NCI-H146 (cell line): ENCODE measurements around the gene PPHLN1.
A peak's percentile ranks its signal among the peaks of the same experiment; 100 is the strongest.
"Not testable (repeated sequence)": the region's sequence is repeated elsewhere in the genome, so short reads cannot be mapped to it uniquely, and the experiment has no call there.

Source experiments
- DNase-seq: peaks from one replicate; lab custom pipeline; 2025; lab: John Stamatoyannopoulos, UW

PPHLN1 gene

GRCh38 chr12:42370013-42370412, 44.0 kb downstream of the PPHLN1 start:
- DNase-seq: no peak

DNA sequence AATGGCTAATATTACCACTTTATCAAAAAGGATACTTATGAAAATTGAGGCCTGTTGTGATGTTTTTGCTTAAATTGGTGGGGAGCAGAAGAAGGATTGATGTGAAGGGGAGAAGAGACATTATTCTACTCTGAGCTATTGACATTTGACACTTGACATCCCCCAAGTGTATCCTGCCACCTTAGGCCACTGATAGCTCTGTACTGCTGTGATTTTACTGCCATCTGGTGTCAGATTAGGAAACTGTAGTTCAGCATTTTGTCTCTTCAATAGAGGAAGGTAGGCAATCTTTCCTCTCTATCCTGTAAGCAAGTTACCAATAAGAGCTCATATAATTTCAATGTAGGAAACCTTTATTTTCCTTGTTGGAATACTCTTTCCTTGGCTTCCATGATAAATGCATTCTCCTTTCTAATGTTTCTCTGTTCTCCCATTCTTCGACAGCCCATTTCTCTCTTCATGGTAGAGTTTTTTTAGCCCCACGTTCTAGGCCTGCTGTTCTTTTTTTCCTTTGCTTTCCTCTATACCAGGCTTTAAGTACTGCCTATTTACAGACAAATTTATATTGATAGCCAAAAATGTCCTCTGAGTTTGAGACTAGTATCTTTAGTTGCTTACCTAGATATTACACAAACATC, 46.3 kb downstream of the PPHLN1 start:
- peak; percentile 56 for DNase-seq

- DNase-seq: no peak
These were observed 47.7 kb downstream of the PPHLN1 start for GRCh38 chr12:42373669-42374068.

DNA sequence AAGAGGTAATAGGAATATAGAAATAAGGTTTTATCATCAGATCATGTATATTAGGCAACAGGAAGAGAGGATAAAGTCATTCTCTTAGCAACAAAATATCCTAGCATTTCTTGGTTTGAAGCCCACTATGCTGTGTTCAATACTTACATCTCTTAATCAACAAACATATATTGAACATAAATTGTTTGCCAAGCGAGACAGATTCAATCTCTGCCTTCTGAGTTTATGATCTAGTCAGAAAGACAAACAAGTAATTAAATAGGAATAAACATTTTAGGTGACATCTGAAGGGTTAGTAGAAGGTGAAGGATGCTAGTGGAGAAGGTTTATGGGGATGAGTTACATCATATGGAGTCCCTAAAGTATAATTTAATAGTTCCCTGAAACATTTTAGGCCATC, 54.8 kb downstream of the PPHLN1 start:
- DNase-seq: no peak

- DNase-seq: no peak
These were observed 56.2 kb downstream of the PPHLN1 start for GRCh38 chr12:42382013-42382696.

DNA sequence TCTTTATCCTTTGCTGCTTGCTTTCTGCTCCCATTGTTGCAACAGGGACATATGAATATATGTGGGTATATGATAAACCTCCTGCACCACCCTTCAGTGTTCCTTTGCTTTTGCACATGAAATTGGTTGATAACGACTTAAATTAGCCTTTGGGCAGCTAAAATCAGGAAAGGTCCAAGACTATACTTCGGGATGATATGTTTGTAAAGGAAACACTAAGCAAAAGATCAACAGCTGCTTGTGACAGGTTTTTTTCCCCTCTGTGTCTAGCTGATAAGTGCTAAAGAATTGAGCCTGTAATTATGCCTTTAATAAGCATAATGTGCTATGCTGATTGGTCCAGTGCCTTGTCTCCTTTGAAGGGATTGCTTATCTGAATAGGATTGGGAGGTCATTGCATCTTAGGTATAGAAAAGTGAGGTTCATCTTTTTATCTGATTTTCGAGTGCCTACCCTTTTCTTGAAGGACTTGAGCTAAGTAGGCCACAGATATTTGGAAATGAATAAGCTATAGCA, 59.4 kb downstream of the PPHLN1 start:
- no peak for DNase-seq

DNA sequence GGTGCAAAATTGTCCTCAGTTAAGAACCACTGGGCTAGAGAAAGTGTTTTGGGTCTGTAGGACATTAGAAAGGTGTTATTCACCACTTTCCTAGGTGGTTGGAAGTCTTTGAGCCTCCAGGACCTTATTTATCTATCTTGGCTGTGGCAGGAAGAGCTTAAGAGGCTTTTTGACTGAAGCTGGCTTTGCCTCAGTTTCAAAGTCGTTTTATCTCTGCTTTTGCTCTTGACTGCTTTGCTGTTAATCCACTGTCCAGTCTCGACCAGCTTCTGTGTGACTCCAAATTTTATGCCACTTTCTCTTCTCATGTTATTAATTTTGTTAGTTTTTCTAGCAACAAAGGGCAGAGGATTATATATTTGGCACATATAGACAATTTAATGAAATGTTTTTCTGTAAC, 60.3 kb downstream of the PPHLN1 start:
- no peak for DNase-seq

GRCh38 chr12:42388086-42388485, 62.1 kb downstream of the PPHLN1 start:
- not testable (repeated sequence) for DNase-seq

GRCh38 chr12:42394429-42394828, 68.5 kb downstream of the PPHLN1 start:
- no peak for DNase-seq

DNA sequence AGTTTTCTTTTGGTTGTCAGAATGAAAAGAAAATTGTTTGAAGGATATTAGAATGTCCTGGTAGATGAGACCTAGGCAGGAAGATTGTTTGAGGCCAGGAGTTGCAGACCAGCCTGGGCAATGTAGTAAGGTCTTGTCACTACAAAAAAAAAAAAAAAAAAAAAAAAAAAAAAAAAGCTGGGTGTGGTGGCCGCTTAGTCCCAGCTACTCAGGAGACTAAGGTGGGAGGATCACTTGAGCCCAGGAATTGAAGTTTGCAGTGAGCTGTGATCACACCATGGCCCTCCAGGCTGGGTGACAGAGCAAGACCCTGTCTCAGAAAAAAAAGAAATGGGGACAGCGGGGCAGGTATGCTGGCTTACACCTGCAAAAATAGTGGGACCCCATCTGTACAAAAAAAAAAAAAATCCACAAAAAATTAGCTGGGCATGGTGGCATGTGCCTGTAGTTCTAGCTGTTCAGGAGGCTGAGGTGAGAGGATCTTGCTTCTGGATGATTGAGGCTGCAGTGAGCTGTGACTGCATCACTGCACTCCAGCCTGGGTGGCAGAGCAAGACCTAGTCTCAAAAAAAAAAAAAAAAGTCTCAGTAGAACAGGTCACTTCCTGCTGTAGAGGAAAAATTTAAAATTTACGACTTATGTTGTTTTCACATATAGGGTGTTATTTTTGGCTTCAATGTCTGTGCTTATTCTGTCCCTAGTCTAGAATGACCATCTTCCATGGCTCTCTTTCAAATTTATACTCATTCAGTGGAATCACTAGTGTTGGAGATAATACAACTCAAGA, 70.7 kb downstream of the PPHLN1 start:
- no peak for DNase-seq

- no peak for DNase-seq
These were observed 76.9 kb downstream of the PPHLN1 start for GRCh38 chr12:42402821-42403411.

DNA sequence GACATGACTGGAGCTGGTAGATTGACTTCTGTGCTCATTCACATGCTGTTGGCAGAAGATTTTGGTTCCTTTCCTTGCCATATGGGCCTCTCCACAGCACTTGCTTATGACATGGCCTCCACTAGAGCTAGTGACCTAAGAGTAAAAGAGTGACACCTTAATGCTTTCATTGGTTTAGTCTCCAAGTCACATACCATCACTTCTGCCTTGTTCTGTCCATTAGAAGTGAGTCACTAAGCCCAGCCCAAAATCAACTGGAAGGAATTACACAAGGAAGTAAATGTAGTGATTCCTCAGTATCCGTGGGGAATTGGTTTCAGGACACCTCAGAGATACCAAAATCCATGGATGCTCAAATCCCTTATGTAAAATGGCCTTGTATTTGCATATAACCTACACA, 81.3 kb downstream of the PPHLN1 start:
- DNase-seq: no peak

GRCh38 chr12:42409471-42409870, 83.5 kb downstream of the PPHLN1 start:
- no peak for DNase-seq

DNA sequence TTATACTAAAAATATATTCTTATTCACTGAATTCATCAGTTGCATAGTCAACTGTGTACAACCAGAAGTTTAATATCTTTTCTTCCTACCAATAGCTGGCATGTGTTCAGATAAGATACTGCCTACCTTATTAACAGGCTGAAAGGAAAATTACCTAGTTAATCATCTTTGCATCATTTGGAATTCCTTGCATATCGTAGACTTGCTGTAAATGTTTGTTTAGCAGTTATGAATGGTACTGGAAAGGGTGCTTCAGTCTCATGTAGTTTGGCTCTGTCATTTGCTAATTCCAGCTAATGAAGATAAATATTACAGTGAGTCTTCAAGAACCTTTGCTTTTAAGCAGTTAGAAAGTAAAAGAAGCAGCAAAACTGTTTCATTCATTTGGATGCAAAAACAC, 84.4 kb downstream of the PPHLN1 start:
- DNase-seq: no peak

- DNase-seq: no peak
These were observed 94.4 kb downstream of the PPHLN1 start for GRCh38 chr12:42420395-42420794.

DNA sequence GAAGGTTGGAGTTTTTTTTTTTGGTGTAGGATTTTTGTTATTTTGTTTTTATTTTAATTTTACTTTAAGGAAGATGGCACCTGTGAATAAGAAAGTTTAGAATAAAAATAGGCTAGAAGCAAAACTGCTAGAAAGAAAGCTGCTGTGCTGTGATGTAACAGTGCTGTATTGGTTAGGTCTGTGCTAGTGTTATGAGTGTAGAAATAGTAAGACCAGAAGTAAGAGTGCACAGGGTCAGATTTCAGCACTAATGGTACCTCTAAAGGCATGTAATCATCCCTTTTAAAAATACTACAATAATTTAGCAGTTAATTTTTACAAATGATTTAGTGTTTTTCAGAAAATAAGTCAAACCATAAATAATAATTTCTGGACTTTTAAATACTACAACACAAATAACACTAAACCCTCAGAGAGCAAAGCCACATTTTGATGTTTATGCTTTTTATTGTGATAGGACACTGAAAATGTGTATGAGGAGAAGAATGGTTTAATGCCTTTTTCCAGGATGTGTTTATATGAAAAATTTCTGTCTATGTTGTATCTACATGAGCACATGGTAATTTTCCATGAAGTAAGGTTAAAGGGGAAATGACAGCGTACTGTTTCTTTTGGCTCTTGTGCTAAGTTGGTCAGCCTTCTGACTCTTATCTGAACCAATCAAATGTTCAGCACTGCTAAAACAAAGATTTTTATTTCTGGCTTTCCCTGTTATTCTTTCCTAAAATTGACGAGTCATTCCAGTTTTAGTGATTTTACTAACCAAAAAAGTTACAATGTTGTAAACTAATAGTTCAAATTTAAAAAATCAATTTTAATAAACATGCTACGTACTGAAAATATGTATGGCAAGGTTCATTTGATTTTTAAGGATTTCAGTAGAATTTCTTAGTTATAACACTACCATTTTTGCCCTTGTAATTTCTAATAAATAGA, 96.1 kb downstream of the PPHLN1 start:
- DNase-seq: no peak

DNA sequence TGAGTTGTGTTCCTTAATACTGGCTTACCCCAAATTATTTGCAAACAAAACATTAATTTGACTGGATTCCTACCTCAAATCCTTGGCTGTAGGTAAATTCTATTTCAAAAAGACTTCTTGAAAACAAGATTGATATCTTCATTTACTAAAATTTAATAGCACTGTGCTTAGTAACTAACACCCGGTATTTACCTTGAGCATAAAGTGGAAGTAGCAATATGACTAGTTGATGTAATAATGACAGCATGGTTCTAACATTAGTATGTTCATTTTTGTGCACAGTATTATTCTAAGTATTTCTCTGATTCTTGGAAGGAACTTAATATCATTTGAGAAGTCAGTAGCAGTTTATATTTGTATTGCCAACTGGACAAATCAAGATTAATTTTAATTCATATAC, 96.8 kb downstream of the PPHLN1 start:
- DNase-seq: no peak

GRCh38 chr12:42426746-42427145, 100.8 kb downstream of the PPHLN1 start:
- DNase-seq: no peak

- no peak for DNase-seq
These were observed 102.9 kb downstream of the PPHLN1 start for GRCh38 chr12:42428850-42429249.

DNA sequence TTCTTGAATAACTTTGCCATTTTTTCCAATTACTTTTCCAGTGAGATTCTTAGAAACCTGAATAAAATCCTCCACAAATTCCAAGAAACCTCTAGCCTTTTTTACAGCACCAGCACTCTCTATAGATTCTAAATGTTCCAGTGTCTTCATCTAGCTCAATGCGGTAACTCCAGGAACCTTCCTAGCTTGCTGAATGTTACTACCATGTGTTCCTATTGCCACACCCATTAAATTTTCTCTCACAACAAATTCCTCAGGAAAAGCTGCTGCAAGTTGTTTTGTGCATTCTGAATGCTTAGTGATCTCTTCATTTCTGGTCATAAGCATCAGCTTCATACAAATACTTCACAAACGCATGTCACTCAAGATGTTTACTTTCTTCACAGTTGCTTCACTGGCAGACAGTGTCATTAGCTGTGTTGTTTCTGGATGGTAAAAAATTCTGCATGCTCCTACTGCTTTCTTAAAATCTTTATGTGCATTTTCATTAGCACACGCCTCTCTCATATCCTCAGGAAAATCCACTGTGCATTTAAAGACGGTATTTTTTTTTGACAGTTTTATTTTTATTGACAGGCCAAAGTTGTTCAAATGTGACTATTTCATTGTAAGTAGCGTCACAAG, 106.7 kb downstream of the PPHLN1 start:
- DNase-seq: no peak

GRCh38 chr12:42440608-42441007, 114.6 kb downstream of the PPHLN1 start:
- DNase-seq: no peak
